ENCODE results near the gene INPP4A. TPM values are rescaled to one million over a fixed set of nuclear protein-coding genes. Genes with fewer than 3 reads are reported as not detected.

Gene INPP4A
- total and polyA plus RNA-seq, 2 of the 13 experiments (the other 11 are each of a cell fraction or from before 2014, with no cell fraction given): 10.1 to 10.9 TPM

DNA sequence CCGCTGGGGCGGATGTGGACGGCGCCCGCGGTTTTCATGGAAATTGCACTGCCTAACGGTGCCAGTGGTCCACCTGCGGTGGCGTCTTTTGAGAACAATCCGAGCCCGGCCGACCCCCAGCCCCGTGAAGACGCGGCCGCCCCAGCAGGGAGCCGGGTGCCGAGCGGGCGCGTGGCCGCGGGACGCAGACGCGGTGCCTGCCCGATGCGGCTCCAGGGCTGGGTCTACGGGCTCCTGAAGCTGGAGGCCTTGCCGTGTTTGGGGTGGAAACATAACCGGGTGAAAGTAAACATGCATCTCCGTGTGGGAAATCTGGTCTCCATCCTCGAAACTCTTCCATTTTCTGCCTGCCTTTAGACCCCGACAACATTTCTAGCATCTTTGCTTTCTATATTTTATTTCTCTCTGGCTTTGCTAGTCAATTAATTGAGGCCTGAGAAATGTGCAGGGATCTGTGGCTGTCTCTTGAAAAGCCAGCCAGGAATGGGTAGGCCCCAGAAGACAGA is 572 bp downstream of the INPP4A start (continued):
- TF ChIP-seq ZNF761 (CRISPR knock-in tag; conservative IDR thresholded peaks at IDR 0.05) (no peak), ZNF773 (CRISPR knock-in tag; IDR thresholded peaks at IDR 0.05; ENCODE audit: borderline replicate concordance) (no peak), GABPA (IDR thresholded peaks at IDR 0.05; ENCODE audit: low read depth, low read length) (no peak), GABPA (CRISPR knock-in tag; IDR thresholded peaks at IDR 0.05; ENCODE audit: low read depth) (no peak), JARID2 (CRISPR knock-in tag; IDR thresholded peaks at IDR 0.05; ENCODE audit: insufficient replicate concordance) (no peak), ZFP41 (CRISPR knock-in tag; IDR thresholded peaks at IDR 0.05; ENCODE audit: borderline replicate concordance) (0 out of 2 replicates have a peak, but pooled peaks have one; percentile 19), E2F2 (CRISPR knock-in tag; IDR thresholded peaks at IDR 0.05; ENCODE audit: borderline replicate concordance) (no peak), ONECUT2 (CRISPR knock-in tag; IDR thresholded peaks at IDR 0.05) (no peak), ZNF17 (CRISPR knock-in tag; IDR thresholded peaks at IDR 0.05) (no peak), RXRA (CRISPR knock-in tag; IDR thresholded peaks at IDR 0.05) (no peak), GLMP (CRISPR knock-in tag; IDR thresholded peaks at IDR 0.05; ENCODE audit: borderline replicate concordance) (no peak), TRIM24 (CRISPR knock-in tag; IDR thresholded peaks at IDR 0.05) (no peak), SRY (CRISPR knock-in tag; IDR thresholded peaks at IDR 0.05) (0 out of 2 replicates have a peak, but pooled peaks have one; percentile 9), ZNF253 (CRISPR knock-in tag; IDR thresholded peaks at IDR 0.05; ENCODE audit: borderline replicate concordance) (no peak), ZBTB20 (CRISPR knock-in tag; IDR thresholded peaks at IDR 0.05; ENCODE audit: borderline replicate concordance, low read depth) (peak; percentile 19; the same call in 1 of the 2 replicates), PTBP1 (IDR thresholded peaks at IDR 0.05; ENCODE audit: low read depth, low read length, poor library complexity, severe bottlenecking) (no peak), NBN (conservative IDR thresholded peaks at IDR 0.05) (no peak), MXI1 (IDR thresholded peaks at IDR 0.05; ENCODE audit: borderline replicate concordance, low read depth, low read length) (no peak), BORCS8-MEF2B (CRISPR knock-in tag; IDR thresholded peaks at IDR 0.05) (no peak), ZNF230 (CRISPR knock-in tag; IDR thresholded peaks at IDR 0.05) (no peak), ZNF281 (CRISPR knock-in tag; IDR thresholded peaks at IDR 0.05; ENCODE audit: borderline replicate concordance) (no peak), YEATS4 (CRISPR knock-in tag; IDR thresholded peaks at IDR 0.05; ENCODE audit: borderline replicate concordance) (peak; percentile 48), SNRNP70 (IDR thresholded peaks at IDR 0.05; ENCODE audit: low read depth, low read length) (no peak), RNF219 (CRISPR knock-in tag; IDR thresholded peaks at IDR 0.05) (no peak), SALL1 (CRISPR knock-in tag; IDR thresholded peaks at IDR 0.05) (no peak; the same call in 1 of the 2 replicates)
